ENCODE measurements around the gene LONRF2. TPM values are rescaled to one million over a fixed set of nuclear protein-coding genes. Genes with fewer than 3 reads are reported as not detected.

Gene LONRF2
- total RNA-seq, 1 donor: under 0.01 TPM

GRCh38 chr2:100256849-100257248 lies 65.5 kb downstream of the LONRF2 start:
- no peak for DNase-seq (ENCODE audit: insufficient read length, low spot score, missing footprints)
- H4K20me1 ChIP-seq (ENCODE audit: insufficient read depth, low read length): no peaks in the 10 kb centered on the region
- TF ChIP-seq CTCF (IDR thresholded peaks at IDR 0.05; ENCODE audit: extremely low read depth, low read depth, low read length): no peak
- no peak overlapping the region for H3K27ac ChIP-seq (ENCODE audit: low read depth, low read length)
- H3K27me3 ChIP-seq (ENCODE audit: insufficient read depth, low read length): peaks cover 9% of the 10 kb centered on the region
- H3K36me3 ChIP-seq (ENCODE audit: insufficient read depth, low read length): no peaks in the 10 kb centered on the region
- no peak overlapping the region for H3K4me2 ChIP-seq (ENCODE audit: insufficient read depth, low read length)
- no peak overlapping the region for H3K4me3 ChIP-seq (ENCODE audit: insufficient read depth, low read length)
- H3K9me3 ChIP-seq (ENCODE audit: low read depth, low read length): no peaks in the 10 kb centered on the region
- H2AFZ ChIP-seq (ENCODE audit: low read length): no peak overlapping the region
- no peaks in the 10 kb centered on the region for H3K79me2 ChIP-seq (ENCODE audit: insufficient read depth, low read length)
- peaks cover 7% of the 10 kb centered on the region for H3K4me1 ChIP-seq (ENCODE audit: insufficient read depth, low read length)

GRCh38 chr2:100256416-100256815 lies 65.9 kb downstream of the LONRF2 start:
- no peak for DNase-seq (ENCODE audit: insufficient read length, low spot score, missing footprints)
- TF ChIP-seq CTCF (IDR thresholded peaks at IDR 0.05; ENCODE audit: extremely low read depth, low read depth, low read length): no peak
- no peak overlapping the region for H2AFZ ChIP-seq (ENCODE audit: low read length)

GRCh38 chr2:100254646-100255210 lies 67.6 kb downstream of the LONRF2 start:
- peaks cover 7% of the 10 kb centered on the region for H3K4me1 ChIP-seq (ENCODE audit: insufficient read depth, low read length)
- H3K4me3 ChIP-seq (ENCODE audit: insufficient read depth, low read length): no peak overlapping the region
- peaks cover 9% of the 10 kb centered on the region for H3K27me3 ChIP-seq (ENCODE audit: insufficient read depth, low read length)
- no peak for DNase-seq (ENCODE audit: insufficient read length, low spot score, missing footprints)
- H3K4me2 ChIP-seq (ENCODE audit: insufficient read depth, low read length): no peak overlapping the region
- TF ChIP-seq CTCF (IDR thresholded peaks at IDR 0.05; ENCODE audit: extremely low read depth, low read depth, low read length): no peak
- H2AFZ ChIP-seq (ENCODE audit: low read length): no peak overlapping the region
- no peak overlapping the region for H3K27ac ChIP-seq (ENCODE audit: low read depth, low read length)
- H3K9me3 ChIP-seq (ENCODE audit: low read depth, low read length): no peaks in the 10 kb centered on the region
- H3K79me2 ChIP-seq (ENCODE audit: insufficient read depth, low read length): no peaks in the 10 kb centered on the region
- no peaks in the 10 kb centered on the region for H3K36me3 ChIP-seq (ENCODE audit: insufficient read depth, low read length)
- H4K20me1 ChIP-seq (ENCODE audit: insufficient read depth, low read length): no peaks in the 10 kb centered on the region

More at GRCh38 chr2:100256416-100256815, 65.9 kb downstream of the LONRF2 start:
- H3K4me3 ChIP-seq (ENCODE audit: insufficient read depth, low read length): no peak overlapping the region
- peaks cover 7% of the 10 kb centered on the region for H3K4me1 ChIP-seq (ENCODE audit: insufficient read depth, low read length)
- H3K9me3 ChIP-seq (ENCODE audit: low read depth, low read length): no peaks in the 10 kb centered on the region
- H3K4me2 ChIP-seq (ENCODE audit: insufficient read depth, low read length): no peak overlapping the region
- no peaks in the 10 kb centered on the region for H3K79me2 ChIP-seq (ENCODE audit: insufficient read depth, low read length)
- no peaks in the 10 kb centered on the region for H3K36me3 ChIP-seq (ENCODE audit: insufficient read depth, low read length)
- H3K27me3 ChIP-seq (ENCODE audit: insufficient read depth, low read length): peaks cover 9% of the 10 kb centered on the region
- no peaks in the 10 kb centered on the region for H4K20me1 ChIP-seq (ENCODE audit: insufficient read depth, low read length)
- H3K27ac ChIP-seq (ENCODE audit: low read depth, low read length): no peak overlapping the region

DNA sequence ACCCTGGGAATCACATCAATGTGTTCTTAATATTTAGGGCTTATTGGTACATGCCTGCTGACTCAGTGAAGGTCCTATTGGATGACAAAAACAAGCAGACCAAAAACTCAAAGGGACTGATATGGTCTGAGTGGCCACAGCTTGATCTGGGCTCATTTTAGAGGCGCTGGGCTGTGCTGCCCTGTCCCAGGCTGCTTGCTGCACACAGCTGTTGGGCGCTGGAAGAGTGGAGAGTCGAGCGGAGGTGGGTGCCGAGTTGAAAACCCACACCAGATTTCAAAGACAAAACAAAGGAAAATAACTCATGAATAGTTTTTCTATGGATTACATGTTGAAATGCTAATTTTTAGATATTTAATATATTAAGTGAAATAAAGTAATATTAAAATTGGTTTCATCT lies 68.5 kb downstream of the LONRF2 start:
- Histone ChIP-seq H3K4me1 (ENCODE audit: insufficient read depth, low read length) (peaks cover 7% of the 10 kb centered on the region), H2AFZ (ENCODE audit: low read length) (no peak overlapping the region), H3K27ac (ENCODE audit: low read depth, low read length) (no peak overlapping the region), H3K27me3 (ENCODE audit: insufficient read depth, low read length) (peaks cover 9% of the 10 kb centered on the region), H4K20me1 (ENCODE audit: insufficient read depth, low read length) (no peaks in the 10 kb centered on the region), H3K36me3 (ENCODE audit: insufficient read depth, low read length) (no peaks in the 10 kb centered on the region), H3K4me2 (ENCODE audit: insufficient read depth, low read length) (no peak overlapping the region), H3K4me3 (ENCODE audit: insufficient read depth, low read length) (no peak overlapping the region), H3K79me2 (ENCODE audit: insufficient read depth, low read length) (no peaks in the 10 kb centered on the region), H3K9me3 (ENCODE audit: low read depth, low read length) (no peaks in the 10 kb centered on the region)
- no peak for DNase-seq (ENCODE audit: insufficient read length, low spot score, missing footprints)
- TF ChIP-seq CTCF (IDR thresholded peaks at IDR 0.05; ENCODE audit: extremely low read depth, low read depth, low read length): no peak

All from osteoblast (primary cell).